Memory B cell (primary cell): ENCODE results near the gene SLC6A6.

Source experiments
- ATAC-seq: fragments of 150-1000 bp; cut with Tn5 transposase; 2 replicates; pipeline ENCODE4 v1.10.0; 2021; ENCODE audit warnings: low read depth, mild to moderate bottlenecking, moderate library complexity
- DNase-seq, 2 donors: peaks; one replicate each; pipeline ENCODE4 v3.0.0; 2022; ENCODE audit warnings: low spot score in 2 of 2
- H3K27ac Mint-ChIP-seq: one replicate; pipeline ENCODE4 v1.8.0; 2022; ENCODE audit warnings: mild to moderate bottlenecking, moderate library complexity, mixed read lengths
- H3K27me3 Mint-ChIP-seq: one replicate; pipeline ENCODE4 v1.8.0; 2022; ENCODE audit warnings: mixed read lengths
- H3K36me3 Mint-ChIP-seq: one replicate; pipeline ENCODE4 v1.8.0; 2022; ENCODE audit warnings: mild to moderate bottlenecking, mixed read lengths
- H3K4me1 Mint-ChIP-seq: one replicate; pipeline ENCODE4 v1.8.0; 2022; ENCODE audit warnings: mixed read lengths
- H3K4me3 Mint-ChIP-seq: one replicate; pipeline ENCODE4 v1.8.0; 2022; ENCODE audit warnings: mild to moderate bottlenecking, moderate library complexity, mixed read lengths
- H3K9me3 Mint-ChIP-seq: one replicate; pipeline ENCODE4 v1.8.0; 2022; ENCODE audit warnings: mixed read lengths

Gene SLC6A6

DNA sequence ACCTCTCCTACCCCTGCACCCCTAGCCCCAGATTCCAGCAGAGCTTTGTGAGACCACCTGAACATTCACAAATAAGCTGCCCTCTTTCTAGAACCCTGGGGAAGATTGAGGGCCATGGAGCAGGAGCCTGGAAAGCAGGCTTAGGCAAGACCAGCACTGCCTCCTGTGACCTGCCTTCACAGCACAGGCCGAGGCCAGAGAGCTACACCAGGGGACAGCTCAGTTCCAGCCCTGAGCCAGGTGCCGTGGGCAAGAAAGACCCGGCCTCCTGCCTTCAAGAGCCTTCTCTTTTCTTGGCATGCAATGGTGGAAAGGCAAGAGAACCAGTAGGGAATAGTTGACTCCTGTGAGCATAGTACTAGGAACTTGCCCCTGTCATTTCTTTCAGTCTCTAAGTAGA lies 48.1 kb downstream of the SLC6A6 start:
- no peak for ATAC-seq
- Mint-ChIP-seq H3K4me1 (peaks cover 22% of the 10 kb centered on the region), H3K4me3 (no peak overlapping the region), H3K27ac (peak overlapping the region; percentile 43), H3K36me3 (peaks cover 46% of the 10 kb centered on the region), H3K27me3 (no peaks in the 10 kb centered on the region), H3K9me3 (no peaks in the 10 kb centered on the region)
- no peak for DNase-seq

DNA sequence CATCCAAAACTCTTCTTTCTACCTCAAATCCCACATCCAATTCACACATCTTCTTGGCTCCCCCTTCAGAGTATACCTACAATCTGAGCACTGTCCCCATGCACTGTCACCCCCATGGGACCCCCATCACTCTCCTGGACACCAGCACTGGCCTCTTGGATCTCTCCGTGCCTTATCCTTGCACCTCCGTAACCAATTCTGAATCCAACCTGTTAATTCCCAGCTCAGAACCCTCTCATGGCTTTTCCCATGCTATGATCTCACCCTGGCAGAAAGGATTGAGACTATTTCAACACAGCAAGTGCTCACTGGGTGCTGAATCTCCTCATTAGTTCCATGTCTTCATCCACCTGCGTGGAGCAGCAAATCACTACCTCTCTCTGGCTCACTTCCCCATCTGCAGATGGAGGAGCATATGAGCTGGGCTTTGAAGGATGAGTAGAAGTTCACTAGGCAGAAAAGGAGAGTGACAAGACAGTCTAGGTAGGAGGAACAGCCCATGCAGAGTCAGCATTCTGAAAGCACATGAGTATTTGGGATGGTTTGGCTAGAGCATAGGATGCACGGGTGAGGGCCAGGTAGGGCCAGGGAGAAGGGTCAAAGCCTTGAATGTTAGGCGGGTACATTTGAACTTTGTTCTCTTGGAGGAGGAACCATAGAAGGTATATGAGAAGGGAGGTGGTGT lies 48.7 kb downstream of the SLC6A6 start:
- H3K27me3 Mint-ChIP-seq, result no peaks in the 10 kb centered on the region
- H3K27ac Mint-ChIP-seq, result peak overlapping the region; percentile 43
- peaks cover 40% of the 10 kb centered on the region for H3K36me3 Mint-ChIP-seq
- ATAC-seq (no peak), DNase-seq (no peak)
- peaks cover 22% of the 10 kb centered on the region for H3K4me1 Mint-ChIP-seq
- no peak overlapping the region for H3K4me3 Mint-ChIP-seq
- no peaks in the 10 kb centered on the region for H3K9me3 Mint-ChIP-seq

DNA sequence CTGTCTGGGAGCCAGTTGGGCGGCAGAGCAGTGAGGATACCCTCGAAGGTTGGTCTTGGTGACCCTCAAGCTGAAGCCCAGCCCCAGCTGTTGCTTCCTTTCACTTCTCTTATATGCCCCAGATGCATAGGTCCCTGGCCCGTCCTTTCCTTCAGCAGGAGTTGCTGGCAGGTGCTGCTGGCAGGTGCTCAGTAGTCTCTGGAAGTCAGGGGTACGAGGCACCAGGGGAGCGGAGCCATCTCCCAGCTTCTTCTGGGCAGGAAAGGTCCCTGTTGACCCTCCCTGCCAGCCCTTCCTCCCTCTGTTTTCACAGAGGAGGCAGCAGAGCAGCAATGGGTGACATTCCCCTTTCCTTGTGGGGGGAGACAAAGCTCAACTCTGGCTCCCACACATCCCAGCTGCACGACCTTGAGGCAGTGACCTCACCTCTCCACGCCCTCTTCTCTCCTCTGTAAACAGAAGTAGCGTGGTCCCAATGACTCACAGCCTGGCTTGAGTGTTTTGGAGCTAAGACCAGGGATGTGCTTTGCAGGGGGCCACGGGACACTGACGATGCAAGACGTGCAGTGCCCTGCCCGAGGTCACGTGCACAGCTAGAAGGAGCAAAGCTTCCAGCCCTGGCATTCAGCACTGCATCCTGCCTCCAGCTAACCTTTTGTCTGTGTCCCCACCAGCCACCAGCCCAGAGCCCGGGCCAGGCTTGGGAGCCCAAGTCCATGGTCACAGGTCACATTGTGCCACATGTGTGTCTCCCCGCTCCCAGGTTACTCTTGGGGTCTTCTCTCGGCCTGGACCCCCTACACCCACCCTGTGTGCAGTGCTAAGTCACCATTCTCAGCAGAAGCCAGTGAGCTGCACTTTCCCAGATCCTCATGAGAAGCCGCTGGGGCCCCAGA lies 49.7 kb downstream of the SLC6A6 start:
- no peak for DNase-seq
- Mint-ChIP-seq H3K27ac (peak overlapping the region; percentile 93), H3K4me3 (no peak overlapping the region)

DNA sequence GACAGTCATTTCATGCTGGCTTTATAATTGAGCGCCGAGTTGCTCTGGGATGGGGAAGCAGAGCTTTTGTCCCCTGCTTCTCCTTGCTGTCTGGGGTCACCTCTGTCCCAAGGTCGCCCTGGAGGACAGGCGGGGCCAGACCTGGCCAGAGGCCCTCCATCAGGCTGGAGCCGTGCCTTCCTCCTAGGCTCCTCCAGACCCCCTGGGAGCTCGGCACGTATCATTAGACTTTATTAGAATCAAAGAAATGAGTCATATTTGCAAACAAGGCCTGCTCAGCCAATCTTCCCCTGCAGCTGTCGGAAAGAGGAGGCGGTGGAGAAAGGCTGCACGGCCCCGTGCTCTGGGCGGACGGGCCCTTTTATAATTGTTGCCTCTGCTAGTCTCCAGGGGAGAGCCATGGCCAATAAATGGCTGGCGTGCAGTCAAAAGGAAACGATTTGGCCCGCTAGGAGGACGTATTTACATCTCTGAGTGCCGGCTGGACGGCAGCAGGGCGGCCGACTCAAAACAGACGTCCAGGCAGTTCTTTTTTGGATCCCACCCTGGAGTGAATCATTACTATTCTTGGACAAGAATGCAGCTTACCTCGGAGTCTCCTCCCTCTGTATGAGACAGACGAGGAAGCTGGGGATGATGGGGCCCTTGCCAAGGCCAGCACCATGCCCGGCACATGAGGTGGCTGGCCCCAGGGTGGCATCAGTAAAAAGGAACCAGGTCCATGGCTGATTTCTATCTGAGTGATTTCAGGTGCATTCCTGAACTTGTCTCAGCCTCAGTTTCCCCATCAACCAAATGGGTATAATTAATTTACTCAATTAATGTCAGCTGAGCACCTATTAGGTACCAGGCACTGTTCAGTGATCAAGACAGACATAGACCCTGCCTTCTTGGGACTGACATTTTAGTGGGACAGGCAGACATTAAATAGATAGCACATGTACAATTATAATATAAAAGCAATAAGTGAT lies 50.6 kb downstream of the SLC6A6 start:
- ATAC-seq (no peak), DNase-seq (no peak)
- Mint-ChIP-seq H3K36me3 (peaks cover 26% of the 10 kb centered on the region), H3K9me3 (no peaks in the 10 kb centered on the region), H3K4me3 (peak overlapping the region; percentile 54), H3K27ac (peak overlapping the region; percentile 93), H3K4me1 (peaks cover 18% of the 10 kb centered on the region), H3K27me3 (no peaks in the 10 kb centered on the region)

More for the DNA sequence above, 49.7 kb downstream of the SLC6A6 start:
- peaks cover 34% of the 10 kb centered on the region for H3K36me3 Mint-ChIP-seq
- peaks cover 19% of the 10 kb centered on the region for H3K4me1 Mint-ChIP-seq
- H3K27me3 Mint-ChIP-seq, result no peaks in the 10 kb centered on the region
- no peaks in the 10 kb centered on the region for H3K9me3 Mint-ChIP-seq
- no peak for ATAC-seq

DNA sequence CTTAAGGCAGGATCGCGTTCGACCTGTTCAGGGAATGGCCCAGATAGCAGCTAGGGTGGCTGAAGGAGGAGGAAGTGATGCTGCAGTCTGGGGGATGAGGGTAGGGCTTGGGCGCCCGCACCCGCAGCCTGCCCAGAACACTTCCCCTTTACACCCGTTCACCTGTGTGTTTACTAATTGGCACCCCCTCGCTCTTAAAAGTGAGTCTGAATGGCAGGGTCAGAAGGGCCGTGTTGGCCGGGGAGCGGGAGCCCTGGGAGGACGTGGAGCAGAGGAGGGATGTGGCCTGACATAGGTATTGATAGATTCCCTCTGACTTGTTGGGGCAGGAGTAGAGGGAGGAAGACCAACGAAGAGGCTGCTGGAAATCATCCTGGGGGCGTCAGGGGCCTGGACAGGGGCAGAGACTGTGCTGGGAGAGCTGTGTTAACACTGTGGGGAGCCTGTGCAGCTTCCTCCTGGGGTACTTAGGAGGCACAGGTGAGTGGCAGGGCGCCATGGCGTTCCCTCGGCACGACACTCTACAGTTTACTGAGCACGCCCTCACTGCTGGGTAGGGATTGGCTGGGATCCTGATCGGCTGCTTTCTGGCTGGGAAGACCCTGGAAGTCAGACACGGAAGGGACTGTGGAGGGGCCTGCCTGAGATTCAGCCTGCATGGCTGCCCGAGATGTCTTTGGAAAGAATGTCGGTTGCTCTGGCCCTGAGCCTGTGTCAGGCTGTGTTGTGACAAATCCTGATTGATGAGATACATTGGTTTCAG lies 51.7 kb downstream of the SLC6A6 start:
- ATAC-seq, result peak; percentile 100

DNA sequence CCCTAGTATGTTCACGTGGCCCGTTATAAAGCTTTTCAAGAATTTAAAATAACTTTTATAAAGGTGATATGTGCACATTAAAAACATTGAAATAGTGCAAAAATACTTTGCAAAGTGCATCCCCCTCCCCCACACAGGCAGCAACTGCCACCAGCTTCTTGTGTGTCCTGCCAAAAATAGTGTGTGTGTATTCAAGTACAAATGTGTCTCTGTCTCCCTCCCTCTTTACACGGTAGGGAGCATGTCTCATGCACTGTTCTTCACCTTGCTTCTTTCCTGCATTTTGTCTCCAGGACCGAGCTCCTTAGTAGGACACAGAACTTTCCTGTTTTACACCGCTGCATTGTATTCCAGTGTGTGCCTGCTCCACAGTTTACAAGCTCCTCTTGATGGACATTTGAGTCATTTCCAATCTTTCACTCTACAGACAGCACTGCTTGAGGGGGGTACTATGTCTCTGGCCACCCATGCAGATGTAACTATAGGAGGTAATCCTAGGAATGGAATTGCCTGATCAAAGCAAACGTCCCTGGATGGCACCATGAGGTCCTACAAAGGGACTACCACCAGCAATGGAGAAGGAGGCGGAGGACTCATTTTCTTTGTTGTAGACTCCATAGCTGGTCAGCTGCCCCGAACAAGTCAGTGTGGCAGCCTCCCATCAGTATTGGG lies 52.4 kb downstream of the SLC6A6 start:
- Mint-ChIP-seq H3K9me3 (no peaks in the 10 kb centered on the region), H3K27me3 (no peaks in the 10 kb centered on the region), H3K4me1 (peaks cover 18% of the 10 kb centered on the region), H3K4me3 (no peak overlapping the region), H3K27ac (peak overlapping the region; percentile 59), H3K36me3 (peaks cover 22% of the 10 kb centered on the region)
- DNase-seq (no peak), ATAC-seq (no peak)

More for the DNA sequence above, 51.7 kb downstream of the SLC6A6 start:
- peak; percentile 43 to 62 for DNase-seq
- peaks cover 22% of the 10 kb centered on the region for H3K36me3 Mint-ChIP-seq
- no peaks in the 10 kb centered on the region for H3K27me3 Mint-ChIP-seq
- peak overlapping the region; percentile 93 for H3K27ac Mint-ChIP-seq
- H3K4me1 Mint-ChIP-seq, result peaks cover 18% of the 10 kb centered on the region
- no peaks in the 10 kb centered on the region for H3K9me3 Mint-ChIP-seq
- H3K4me3 Mint-ChIP-seq, result peak overlapping the region; percentile 54

DNA sequence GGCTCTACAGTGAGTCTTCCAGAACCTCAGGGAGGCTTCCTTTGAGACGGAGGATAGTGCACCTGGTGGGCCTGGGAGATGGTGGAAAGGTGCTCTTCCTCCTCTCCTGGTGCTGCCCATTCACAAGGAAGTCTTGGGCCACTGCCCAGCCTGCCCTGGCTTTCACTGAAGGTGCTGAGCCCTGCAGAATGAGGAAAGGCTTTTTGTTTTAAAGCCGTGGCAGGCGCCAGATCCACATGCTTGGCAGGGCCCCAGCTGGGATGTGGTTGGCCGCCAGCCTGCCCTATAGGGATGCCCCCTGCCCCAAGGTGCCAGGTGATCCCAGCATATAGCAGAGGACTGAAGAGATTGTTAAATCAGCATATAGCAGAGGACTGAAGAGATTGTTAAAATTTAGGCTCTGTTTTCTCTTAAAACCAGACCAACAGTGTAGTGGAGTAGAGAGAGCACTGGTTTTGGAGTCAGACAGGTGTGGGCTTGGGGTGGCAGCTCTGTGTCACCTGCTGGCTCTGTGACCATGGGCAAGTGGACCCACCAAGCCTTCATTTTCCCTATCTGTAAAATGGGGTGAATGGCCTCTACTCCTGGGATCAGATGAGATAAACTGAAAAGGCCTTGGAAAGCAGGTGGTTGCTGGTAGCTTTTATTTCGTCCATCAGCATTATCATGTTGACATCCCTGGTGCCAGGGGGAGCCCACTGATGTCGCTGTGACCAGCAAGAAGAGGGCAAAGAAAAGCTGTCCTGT lies 53.3 kb downstream of the SLC6A6 start:
- Mint-ChIP-seq H3K4me3 (no peak overlapping the region), H3K36me3 (peaks cover 26% of the 10 kb centered on the region), H3K4me1 (peaks cover 22% of the 10 kb centered on the region), H3K9me3 (no peaks in the 10 kb centered on the region), H3K27ac (no peak overlapping the region), H3K27me3 (no peaks in the 10 kb centered on the region)
- no peak for ATAC-seq
- DNase-seq, result no peak

DNA sequence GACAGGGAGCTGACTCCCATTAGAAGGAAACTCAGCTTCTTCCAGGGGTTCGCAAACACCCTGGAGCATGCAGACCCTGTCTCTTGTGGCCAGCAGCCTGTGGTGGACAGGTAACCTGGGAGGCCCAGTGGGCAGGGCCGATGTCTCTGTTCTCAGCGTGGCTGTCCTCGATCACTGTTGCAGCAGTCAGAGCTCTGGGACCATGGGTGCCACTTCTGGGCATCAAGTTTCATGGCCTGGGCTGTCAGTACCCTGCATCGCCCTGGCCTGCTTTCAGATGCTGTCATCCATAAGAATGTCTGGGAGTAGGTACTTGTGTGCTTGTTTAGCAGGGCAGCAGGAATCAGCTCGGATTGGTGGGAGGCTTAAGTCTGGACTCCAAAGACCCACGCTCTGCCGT lies 54.4 kb downstream of the SLC6A6 start:
- DNase-seq (no peak), ATAC-seq (no peak)
- Mint-ChIP-seq H3K36me3 (peaks cover 18% of the 10 kb centered on the region), H3K27ac (no peak overlapping the region), H3K4me3 (no peak overlapping the region), H3K27me3 (no peaks in the 10 kb centered on the region), H3K9me3 (no peaks in the 10 kb centered on the region), H3K4me1 (peaks cover 22% of the 10 kb centered on the region)

DNA sequence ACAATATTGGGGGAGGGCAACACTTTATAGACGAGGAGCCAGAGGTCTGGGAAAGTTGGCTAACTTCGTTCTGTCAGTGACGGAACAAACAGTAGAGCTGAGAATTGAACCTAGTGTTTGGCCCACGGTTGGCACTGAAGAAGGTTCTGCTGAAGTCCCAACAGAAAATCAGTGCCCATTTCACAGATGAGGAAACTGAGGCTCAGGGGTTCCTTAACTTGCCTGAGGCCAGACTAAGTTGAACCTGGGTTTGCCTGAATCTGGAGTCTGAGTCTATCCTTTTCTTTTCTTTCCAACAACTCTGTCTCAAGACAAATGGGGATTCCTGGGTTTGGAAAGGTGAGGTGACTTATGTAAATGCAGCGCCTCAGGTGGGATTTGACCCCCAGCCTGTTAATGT lies 55.1 kb downstream of the SLC6A6 start:
- H3K27me3 Mint-ChIP-seq, result no peaks in the 10 kb centered on the region
- H3K9me3 Mint-ChIP-seq, result no peaks in the 10 kb centered on the region
- DNase-seq (no peak), ATAC-seq (no peak)
- H3K27ac Mint-ChIP-seq, result no peak overlapping the region
- peaks cover 16% of the 10 kb centered on the region for H3K4me1 Mint-ChIP-seq
- no peak overlapping the region for H3K4me3 Mint-ChIP-seq
- H3K36me3 Mint-ChIP-seq, result peaks cover 15% of the 10 kb centered on the region

DNA sequence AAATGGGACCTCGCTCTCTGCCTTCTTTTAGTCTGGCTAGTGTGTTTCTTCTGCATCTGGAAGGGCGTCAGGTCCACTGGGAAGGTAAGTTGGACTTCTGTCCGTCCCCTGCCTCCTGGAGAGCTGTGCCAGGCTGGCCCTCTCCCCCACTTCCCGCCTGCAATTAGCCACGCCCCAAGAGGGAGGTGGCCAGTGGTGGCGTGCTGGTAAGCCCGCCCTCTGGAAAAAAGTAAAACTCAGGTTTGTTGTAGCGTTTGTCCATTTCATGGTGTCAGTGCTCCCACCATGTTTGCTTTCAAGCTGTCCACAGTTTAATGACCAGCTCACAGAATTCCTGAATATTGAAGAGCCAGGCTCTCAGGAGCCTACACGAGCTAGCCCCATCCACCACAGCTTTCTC lies 55.6 kb downstream of the SLC6A6 start:
- Mint-ChIP-seq H3K27me3 (no peaks in the 10 kb centered on the region), H3K9me3 (no peaks in the 10 kb centered on the region), H3K4me1 (peaks cover 16% of the 10 kb centered on the region), H3K27ac (no peak overlapping the region), H3K4me3 (no peak overlapping the region), H3K36me3 (peaks cover 18% of the 10 kb centered on the region)
- no peak for ATAC-seq
- DNase-seq, result no peak

DNA sequence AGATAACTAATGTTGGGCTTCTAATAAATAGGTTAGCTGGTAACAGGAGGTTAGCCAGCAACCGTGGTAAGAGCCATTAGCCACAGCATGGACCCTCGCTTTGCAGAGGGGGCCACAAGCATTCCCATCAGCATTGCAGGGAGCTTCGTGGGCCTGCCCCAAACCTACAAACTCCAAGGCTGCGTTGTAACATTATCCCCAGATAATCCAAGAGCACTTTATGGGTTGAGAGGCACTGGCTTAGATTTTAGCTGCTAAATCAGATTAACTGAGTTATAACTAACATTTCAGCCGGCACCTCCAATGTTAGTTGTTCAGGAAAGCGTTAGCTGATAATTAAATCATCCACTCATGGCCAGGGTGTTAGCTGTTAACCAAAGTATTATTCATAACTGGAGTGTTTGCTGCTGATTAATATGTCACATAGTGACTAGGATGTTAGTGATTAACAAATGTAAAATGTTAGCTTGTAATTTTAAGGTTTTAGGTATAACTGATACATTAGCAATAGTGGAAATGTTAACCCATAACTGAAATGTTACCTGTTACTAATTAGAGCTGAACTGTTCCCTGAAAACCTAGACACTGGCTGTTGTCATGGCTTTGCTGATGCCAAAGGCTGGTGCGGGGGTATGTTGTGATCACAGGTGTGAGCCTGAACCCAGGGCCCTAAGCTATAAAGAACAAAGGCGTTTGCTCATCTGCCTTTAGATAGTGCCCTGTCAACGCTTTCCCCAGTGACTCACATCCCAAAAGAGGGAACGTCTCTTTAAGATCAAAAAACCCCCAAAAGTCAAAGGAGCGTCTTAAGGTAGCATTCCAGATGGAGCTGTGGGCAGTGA lies 56.2 kb downstream of the SLC6A6 start:
- Mint-ChIP-seq H3K9me3 (no peaks in the 10 kb centered on the region), H3K4me1 (peaks cover 14% of the 10 kb centered on the region), H3K36me3 (peaks cover 20% of the 10 kb centered on the region), H3K27me3 (no peaks in the 10 kb centered on the region), H3K4me3 (no peak overlapping the region), H3K27ac (no peak overlapping the region)
- ATAC-seq (no peak), DNase-seq (no peak)

DNA sequence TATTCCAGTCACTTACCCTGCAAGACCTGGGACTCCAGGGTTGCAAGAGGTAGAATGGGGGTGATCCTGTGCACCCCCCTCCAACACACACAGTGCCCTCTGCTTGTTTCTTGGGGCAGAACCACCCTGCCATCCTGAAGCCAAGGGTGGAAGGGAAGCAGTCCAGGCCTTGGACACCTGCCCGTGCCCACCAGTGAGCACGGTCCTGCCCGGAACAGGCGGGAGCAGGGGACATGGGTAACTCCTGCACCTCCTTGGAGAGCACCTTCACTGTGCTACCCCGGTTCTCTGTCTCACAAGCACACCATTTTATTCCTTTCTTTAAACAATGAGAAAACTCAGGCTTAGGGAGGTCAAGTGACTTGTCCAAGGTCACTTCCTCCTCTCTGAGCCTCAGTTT lies 57.0 kb downstream of the SLC6A6 start:
- peaks cover 18% of the 10 kb centered on the region for H3K36me3 Mint-ChIP-seq
- no peak overlapping the region for H3K27ac Mint-ChIP-seq

More for the DNA sequence above, 57.0 kb downstream of the SLC6A6 start:
- Mint-ChIP-seq H3K9me3 (no peaks in the 10 kb centered on the region), H3K4me1 (peaks cover 8% of the 10 kb centered on the region), H3K4me3 (no peak overlapping the region), H3K27me3 (no peaks in the 10 kb centered on the region)
- ATAC-seq, result no peak
- DNase-seq, result no peak
